ENCODE results near the gene CNDP1.

DNA sequence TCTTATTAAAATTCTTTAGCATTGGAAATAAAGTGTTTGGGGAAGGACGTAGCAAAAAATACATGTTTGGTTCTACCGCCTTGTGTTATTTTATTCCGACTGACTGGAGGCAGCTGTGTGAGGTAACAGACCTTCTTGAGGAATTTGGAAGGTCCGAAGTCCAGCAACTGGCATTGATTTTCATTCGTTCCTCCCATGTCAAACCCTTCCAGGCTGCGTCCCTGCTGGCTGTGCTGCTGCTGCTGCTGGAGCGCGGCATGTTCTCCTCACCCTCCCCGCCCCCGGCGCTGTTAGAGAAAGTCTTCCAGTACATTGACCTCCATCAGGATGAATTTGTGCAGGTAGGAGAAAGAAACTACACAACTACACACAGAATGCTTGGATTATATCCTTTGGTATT lies 21.8 kb downstream of the CNDP1 start:
- TF ChIP-seq POLR2AphosphoS5 (IDR thresholded peaks at IDR 0.05; ENCODE audit: borderline replicate concordance, low read depth, low read length) (no peak), EZH2 (IDR thresholded peaks at IDR 0.05) (no peak), FOXP2 (optimal IDR thresholded peaks at IDR 0.05; ENCODE audit: control extremely low read depth, extremely low read length, insufficient read depth) (no peak)

Data from SK-N-MC (cell line).